Hematopoietic multipotent progenitor cell (in vitro differentiated cells): ENCODE measurements around the gene EPN2. TPM values are rescaled to one million over a fixed set of nuclear protein-coding genes. Genes with fewer than 3 reads are reported as not detected.
"Not testable (repeated sequence)": the region's sequence is repeated elsewhere in the genome, so short reads cannot be mapped to it uniquely, and the experiment has no call there.

ENCODE experiments used
- DNase-seq, 3 donors: peaks; one replicate each; pipeline ENCODE4 v3.0.0-alpha.2; 2011 to 2015; ENCODE audit warnings: low read depth in 2 of 3, low spot score in 2 of 3
- total RNA-seq: library from RNA; depleted of rRNA; stranded (reverse); fragments of >200 nt; gene quantifications from one replicate; pipeline ENCODE4 v1.2.3, GENCODE V29; 2012

EPN2 gene
- 1.9 TPM for total RNA-seq

DNA sequence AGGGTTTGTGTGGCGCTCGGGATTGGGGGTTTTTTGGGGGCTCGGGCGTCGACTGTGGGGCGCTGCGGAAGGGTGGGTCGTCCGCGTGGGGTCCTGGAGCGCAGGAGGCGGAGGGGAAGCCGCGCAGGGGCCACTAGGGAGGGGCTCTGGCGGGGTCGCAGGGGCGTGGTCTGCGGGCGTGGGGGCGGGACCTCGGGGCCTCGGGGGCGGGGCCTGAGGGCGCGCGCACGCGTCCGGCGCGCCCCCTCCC, at the start of gene EPN2:
Gene EPN2 (plus strand): TSS at position 228 of the 250 bp plus-strand sequence. CDS start 45,754 bp downstream, outside the sequence.
- peak in 2 of 3 donors; percentile 33 to 40 for DNase-seq

GRCh38 chr17:19187883-19188869, 49.0 kb upstream of the EPN2 start:
- DNase-seq, result not testable (repeated sequence)

- not testable (repeated sequence) for DNase-seq
Measured at GRCh38 chr17:19188870-19189708, 48.1 kb upstream of the EPN2 start.

DNA sequence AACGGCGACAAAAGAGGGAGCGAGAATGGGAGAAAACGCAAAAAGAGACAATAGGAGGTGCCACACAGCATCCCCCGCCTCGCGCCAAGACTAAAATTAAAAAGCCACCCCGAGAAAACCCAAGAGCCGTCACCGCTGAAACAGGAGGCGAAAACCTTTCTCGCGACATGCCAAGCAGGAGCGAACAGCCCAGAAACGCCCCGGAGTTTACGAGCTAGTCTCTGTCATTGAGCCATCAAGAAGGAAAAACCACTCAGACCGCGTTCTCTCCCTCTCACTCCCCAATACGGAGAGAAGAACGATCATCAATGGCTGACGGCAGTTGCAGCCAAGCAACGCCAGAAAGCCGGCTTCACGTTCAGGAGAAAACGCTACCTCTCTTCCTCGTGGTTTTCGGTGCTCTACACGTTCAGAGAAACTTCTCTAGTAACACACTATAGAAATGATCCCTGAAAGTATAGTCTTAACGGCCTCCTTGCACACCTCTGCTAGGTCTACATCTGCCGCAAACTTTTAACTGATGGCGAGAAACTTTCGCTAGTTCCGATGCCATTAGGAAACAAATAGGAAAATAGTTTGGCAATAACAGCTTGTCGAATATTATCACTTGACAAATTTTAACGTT, 47.3 kb upstream of the EPN2 start:
- DNase-seq, result not testable (repeated sequence)

DNA sequence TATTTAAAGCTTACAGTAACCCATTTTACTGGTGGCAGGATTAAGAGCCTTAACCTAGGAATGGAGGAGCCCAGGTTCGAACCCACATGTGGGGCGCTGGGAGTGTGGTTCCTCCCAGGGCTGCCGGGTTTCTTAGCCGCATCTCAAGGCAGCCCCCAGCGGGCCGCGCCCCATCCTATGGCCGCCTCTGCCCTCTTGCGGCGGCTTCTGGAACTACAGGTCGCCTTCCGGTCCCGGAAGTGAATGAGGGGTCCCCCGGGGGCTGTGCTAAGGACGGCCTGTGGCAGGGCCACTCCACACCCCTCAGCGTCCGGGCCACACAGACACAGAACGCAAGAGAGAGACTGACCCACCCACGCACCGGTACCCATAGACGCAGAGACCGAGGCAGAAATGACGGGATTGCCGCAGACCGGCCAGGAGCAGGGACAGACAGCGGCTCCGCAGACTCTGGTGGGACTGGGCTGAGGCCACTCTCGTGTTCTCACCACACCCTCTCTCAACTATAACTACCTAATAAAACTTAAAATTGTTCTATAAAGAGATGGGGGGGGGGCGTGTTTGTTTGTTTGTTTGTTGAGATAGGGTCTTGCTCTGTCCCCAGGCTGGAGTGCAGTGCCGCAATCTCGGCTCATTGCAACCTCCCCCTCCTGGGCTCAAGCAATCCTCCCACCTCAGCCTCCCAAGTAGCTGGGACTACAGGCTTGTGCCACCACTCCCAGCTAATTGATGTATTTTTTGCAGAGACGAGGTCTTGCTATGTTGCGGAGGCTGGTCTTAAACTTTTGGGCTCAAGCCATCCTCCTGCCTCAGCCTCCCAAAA, 40.6 kb upstream of the EPN2 start:
- not testable (repeated sequence) for DNase-seq

- not testable (repeated sequence) for DNase-seq
Measured at GRCh38 chr17:19202448-19202847, 34.7 kb upstream of the EPN2 start.

DNA sequence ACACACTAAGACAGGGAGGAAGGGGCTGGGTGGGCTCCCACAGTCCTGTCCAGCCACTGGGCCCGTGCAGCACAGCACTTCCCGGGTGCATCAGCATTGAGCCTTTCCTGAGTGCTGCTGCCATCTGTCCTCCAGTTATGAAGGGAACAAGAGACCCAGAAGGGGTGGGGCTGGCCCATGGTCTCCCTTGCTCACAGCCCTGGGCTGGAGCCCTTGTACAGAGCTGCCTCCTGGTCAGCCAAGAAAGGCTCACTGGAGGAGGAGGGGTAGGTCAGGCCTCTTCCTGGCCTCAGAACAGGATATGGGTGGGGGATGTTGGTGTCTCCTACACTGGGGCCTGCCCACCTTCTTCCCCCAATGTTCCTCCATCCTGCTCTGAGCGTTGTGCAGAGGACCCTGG, 33.7 kb upstream of the EPN2 start:
- not testable (repeated sequence) for DNase-seq

DNA sequence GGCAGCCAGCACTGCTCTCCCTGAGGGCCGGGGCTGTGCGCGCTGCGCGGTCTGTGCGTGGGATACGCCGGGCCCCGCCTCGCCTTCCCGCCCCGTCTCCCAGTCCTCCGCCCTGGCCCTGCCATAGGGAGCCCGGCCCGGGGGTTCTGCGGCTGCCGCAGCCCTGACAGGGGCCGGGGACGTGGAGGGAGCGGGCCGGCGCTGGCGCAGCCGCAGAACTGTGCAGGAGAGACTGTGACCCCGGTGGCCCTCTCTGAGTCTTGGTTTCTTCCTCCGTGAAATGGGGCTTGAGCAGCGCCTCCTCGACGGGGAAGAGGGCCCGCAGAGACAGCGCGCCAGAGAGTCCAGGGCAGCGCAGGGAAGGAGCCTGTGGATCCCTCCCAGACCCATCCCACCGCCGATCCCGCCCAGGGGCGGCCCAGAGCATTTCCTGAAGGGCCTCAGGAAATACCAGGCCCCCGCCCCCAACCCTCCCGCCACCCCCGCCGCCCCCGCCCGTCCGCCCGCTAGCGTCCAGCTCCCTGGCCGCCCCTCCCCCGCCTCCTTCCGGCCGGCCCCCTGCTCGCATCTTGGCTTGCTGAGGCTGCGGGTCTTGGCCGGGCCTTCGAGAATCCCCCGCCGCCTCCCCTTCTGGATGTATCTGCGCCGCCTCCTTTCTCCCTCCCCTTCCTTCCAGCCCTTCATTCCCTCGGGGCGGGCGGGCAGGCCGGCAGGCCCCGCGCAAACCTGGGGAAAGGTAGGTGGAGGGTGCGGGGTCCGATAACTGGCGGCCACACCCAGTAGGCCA, 21.9 kb upstream of the EPN2 start:
- not testable (repeated sequence) for DNase-seq

DNA sequence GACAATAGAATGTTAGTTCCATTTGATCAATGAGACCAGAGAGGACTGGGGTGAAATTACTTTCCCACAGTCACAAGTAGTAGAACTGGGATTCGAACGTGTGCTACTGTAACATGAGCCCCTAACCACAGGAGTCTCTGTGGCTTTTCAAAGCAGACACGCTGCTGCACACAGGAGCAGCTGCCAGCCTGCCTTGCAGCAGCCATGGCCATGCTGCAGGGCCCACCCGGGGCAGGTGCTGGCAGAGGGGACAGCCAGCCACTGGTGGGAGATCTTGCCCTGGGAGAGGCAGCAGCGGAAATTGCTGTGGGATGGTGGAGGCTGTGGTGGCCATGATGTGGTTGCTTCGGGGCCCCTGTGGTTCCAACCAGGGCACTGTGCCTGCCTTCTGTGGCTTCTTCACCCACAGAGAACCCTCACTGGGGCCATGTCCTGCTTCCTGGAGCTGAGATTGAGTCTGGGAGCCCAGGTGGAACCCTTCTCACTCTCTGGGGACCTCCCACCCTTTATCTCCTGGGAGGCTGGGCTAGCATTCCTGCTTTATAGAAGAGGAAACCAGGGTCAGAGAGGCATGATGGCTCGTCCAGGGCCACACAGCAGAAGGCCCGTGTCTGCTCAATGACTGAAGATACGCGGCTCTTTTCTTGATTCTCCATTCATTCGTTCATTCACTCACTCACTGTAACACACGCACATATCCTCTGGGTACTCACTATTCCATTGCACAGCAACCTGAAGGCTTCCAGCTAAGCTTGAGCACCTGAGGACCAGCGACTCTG, 20.8 kb upstream of the EPN2 start:
- DNase-seq, result not testable (repeated sequence)

- DNase-seq, result not testable (repeated sequence)
Measured at GRCh38 chr17:19218914-19219313, 18.3 kb upstream of the EPN2 start.

DNA sequence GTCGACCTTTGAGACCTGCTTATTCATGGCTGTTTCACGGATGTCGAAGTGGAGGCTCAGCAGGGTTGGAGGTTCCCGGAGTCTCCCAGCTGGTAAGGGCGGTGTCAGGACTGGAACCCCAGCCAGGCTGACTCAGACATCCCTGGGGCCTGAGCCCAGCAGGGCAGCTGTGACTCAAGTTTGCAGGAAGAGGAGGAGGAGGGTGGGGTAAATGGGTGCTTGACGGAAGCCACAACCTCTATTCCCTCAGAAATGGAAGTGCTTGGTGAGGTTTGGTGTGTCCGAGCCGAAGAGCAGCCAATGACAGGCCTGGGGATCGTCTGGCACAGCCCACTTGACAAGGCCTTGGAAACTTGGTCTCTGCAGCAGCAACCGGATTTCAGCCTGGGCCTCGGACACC, 17.8 kb upstream of the EPN2 start:
- not testable (repeated sequence) for DNase-seq

GRCh38 chr17:19220195-19220594, 17.0 kb upstream of the EPN2 start:
- not testable (repeated sequence) for DNase-seq

DNA sequence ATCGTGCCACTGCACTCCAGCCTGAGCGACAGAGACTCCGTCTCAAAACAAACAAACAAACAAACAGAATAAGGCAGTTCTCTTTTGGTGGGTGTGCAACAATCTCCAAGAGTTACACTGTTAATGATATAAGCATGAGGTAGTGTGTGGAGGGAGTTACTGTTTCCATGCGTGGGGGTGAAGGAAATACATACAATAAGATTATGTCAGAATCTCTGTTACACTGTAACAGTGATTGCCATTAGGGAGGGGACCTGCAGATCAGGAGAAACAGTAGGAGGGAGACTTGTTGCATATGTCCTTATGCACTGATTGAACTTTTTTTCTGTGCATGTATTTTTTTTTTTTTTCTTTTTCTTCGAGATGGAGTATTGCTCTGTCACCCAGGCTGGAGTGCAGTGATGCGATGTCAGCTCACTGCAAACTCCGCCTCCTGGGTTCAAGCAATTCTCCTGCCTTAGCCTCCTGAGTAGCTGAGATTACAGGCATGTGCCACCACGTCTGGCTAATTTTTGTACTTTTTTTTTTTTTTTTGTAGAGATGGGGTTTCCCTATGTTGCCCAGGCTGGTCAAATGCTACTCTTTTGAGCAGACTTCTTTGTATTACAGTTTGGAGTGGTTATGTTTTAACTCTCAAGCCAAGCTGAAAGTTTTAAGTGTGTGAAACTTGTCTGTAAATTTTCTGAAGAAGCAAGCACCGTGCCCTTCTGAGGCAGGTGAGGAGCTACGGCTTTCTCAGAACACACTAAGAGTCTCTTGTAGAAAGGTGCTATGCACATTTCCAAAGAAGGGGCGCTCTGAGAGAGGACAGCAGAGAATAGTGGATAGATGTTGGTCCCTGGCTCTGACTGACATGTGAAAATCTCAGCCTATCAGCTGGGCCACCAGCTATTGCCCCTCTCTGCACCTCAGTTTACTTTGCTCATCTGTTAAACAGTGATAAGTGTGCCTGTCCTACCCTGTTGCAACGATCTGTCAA, 10.3 kb upstream of the EPN2 start:
- not testable (repeated sequence) for DNase-seq

GRCh38 chr17:19234676-19235075, 2.5 kb upstream of the EPN2 start:
- not testable (repeated sequence) for DNase-seq

DNA sequence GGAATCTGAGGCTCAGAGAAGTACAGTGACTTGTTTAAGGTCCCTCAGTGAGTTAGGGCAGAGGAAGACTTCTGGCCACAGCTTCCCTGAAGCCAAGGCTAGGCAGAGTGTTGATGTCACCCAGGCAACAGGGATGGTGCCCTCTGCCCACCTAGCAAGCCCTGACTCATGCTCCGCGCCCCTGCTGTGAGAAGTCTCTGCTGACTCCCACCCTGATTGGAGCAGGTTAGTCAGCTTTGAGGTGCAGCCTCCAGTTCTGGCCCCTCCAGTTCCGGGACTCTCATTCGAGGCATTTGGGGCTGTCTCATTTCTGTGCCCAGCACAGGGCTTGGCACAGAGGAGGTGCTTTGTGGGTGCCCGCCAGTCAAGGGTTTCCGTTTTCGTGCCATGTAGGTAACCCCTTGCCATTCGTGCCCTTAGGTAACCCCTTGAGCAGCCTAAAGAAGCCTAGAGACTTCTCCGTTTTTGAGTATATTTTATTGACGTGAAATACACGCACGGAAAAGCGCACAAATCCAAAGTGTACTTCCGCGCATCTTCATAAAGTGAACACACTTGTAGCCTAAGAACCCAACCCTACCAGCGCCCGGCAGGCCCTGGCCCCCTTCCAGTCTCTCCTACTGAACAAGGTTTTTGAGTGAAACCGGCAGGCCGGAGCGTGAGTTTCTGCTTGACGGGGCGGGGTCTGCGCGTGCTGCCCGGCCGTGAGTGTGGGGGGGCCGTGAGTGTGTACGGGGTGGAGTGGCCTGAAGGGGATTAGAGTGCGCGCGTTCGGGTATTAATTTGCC, 621 bp upstream of the EPN2 start:
- DNase-seq, result not testable (repeated sequence)

DNA sequence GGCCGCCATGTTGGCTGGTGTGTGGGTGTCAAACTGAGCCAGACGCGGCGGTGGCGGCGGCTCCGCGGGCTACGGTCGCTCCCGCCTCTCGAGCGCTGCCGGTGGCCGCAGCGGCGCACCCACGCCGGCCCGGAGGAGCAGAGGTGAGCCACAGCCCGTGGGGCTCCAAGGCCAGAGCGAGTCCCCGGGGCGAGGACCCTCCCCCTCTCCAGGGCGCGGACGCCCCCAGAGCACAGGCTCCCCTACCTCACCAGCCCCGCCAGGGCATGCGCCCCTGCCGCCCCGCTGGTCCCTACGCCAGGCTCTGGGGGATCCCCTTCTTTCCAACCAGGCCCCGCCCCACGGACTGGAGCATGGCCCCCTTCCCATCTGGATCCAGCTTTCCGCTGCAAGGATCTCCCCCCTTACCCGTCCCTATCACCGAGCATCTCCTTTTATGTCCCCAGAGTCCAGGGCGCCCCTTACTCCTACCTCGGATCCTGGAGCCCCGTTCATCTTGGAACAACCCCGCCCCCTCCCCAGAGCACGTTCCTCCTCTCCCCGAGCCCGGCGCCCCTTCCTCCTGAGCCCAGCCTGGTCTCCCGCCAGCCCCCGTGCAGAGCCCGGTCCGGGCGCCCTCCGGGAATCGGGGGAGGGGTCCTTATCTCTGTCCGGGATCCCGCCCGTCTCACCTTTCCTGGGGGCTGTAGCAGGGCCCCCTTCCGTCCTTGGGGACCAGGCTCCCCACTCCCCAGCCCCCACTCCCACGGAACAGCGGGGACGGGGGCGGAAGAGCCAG, 412 bp downstream of the EPN2 start:
- DNase-seq, result peak in 1 of 3 donors; percentile 10
